ENCODE data around the gene SCO2. TPM values are rescaled to one million over a fixed set of nuclear protein-coding genes. Genes with fewer than 3 reads are reported as not detected.
"Not testable (repeated sequence)": the region's sequence is repeated elsewhere in the genome, so short reads cannot be mapped to it uniquely, and the experiment has no call there.

Gene SCO2
- polyA plus RNA-seq, 1 donor from 2014 or later, result 9.6 TPM

DNA sequence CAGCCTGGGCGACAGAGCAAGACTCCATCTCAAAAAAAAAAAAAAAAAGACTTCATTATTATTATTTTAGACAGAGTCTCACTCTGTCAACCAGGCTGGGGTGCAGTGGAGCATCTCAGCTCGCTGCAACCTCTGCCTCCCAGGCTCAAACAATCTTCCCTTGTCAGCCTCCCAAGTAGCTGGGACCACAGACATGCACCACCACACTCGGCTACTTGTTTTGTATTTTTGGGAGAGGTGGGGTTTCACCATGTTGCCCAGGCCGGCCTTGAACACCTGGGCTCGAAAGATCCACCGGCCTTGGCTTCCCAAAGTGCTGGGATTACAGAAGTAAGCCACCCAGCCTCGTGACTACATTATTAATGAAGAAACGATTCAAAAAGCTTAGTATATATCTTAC lies 9.7 kb upstream of the SCO2 start:
- TF ChIP-seq EZH2 (IDR thresholded peaks at IDR 0.05; ENCODE audit: borderline replicate concordance, insufficient read depth, low read length, poor library complexity, severe bottlenecking) (no peak), EP300 (conservative IDR thresholded peaks at IDR 0.05; ENCODE audit: poor library complexity, severe bottlenecking) (no peak), RAD21 (conservative IDR thresholded peaks at IDR 0.05) (no peak), POLR2AphosphoS5 (IDR thresholded peaks at IDR 0.05) (no peak)
- Histone ChIP-seq H3K4me3 (ENCODE audit: low read length) (no peak overlapping the region), H2AFZ (ENCODE audit: low read depth, low read length) (no peak overlapping the region), H4K20me1 (ENCODE audit: insufficient read depth) (no peaks in the 10 kb centered on the region), H3K9me2 (ENCODE audit: insufficient read depth, low read length) (no peaks in the 10 kb centered on the region), H3F3A (ENCODE audit: insufficient read depth, low read length, poor library complexity, severe bottlenecking) (no peaks in the 10 kb centered on the region), H3K9ac (ENCODE audit: low read length) (no peak overlapping the region), H3K79me2 (replicated peaks; ENCODE audit: insufficient read depth, low read length) (no peaks in the 10 kb centered on the region), H3K9me3 (ENCODE audit: low read length) (no peaks in the 10 kb centered on the region), H3K4me2 (ENCODE audit: low read length) (no peak overlapping the region), H3K27me3 (ENCODE audit: insufficient read depth, low read depth, low read length) (peaks cover 26% of the 10 kb centered on the region), H3K27ac (ENCODE audit: low read length) (no peak overlapping the region), H3K36me3 (ENCODE audit: insufficient read depth, low read length) (no peaks in the 10 kb centered on the region)

GRCh38 chr22:50533856-50534711 lies 8.7 kb upstream of the SCO2 start:
- not testable (repeated sequence) for H3F3A ChIP-seq (ENCODE audit: insufficient read depth, low read length, poor library complexity, severe bottlenecking); H3K27ac ChIP-seq (ENCODE audit: low read length); H3K9me2 ChIP-seq (ENCODE audit: insufficient read depth, low read length); H4K20me1 ChIP-seq (ENCODE audit: insufficient read depth); H3K9me3 ChIP-seq (ENCODE audit: low read length); H2AFZ ChIP-seq (ENCODE audit: low read depth, low read length); H3K4me3 ChIP-seq (ENCODE audit: low read length); H3K36me3 ChIP-seq (ENCODE audit: insufficient read depth, low read length); H3K4me2 ChIP-seq (ENCODE audit: low read length); H3K79me2 ChIP-seq (replicated peaks; ENCODE audit: insufficient read depth, low read length); H3K9ac ChIP-seq (ENCODE audit: low read length)
- peaks cover 34% of the 10 kb centered on the region for H3K27me3 ChIP-seq (ENCODE audit: insufficient read depth, low read depth, low read length)

DNA sequence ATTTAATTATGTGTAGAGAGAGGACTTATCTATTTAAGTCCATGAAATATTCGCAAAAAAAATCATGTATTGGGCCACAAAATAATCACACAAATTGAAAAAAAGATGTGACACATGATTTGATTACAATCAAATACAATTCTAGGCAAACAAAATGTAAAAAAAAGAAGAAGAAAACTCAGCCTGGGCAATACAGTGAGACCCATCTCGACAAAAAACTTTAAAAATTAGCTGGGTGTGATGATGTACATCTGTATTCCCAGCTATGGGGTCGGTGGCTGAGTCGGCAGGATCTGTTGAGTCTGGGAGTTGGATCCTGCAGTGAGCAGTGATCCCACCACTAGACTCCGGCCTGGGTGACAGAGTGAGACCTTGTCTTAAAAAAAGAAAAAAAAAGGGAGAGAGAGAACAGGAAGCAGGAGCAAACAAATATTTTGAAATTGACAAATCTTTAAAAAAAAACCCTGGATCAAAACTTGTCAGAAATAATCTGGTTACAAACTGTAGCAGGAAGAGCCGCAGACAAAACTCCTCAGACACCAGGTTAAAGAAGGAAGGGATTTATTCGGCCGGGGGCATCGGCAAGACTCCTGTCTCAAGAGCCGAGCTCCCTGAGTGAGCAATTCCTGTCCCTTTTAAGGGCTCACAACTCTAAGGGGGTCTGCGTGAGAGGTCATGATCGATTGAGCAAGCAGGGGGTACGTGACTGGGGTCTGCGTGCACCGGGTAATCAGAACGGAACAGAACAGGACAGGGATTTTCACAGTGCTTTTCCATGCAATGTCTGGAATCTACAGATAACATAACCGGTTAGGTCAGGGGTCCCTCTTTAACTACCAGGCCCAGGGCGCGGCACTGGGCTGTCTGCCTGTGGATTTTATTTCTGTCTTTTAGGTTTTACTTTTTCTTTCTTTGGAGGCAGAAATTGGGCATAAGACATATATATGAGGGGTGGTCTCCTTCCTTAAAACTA lies 7.7 kb upstream of the SCO2 start:
- no peak overlapping the region for H2AFZ ChIP-seq (ENCODE audit: low read depth, low read length)
- no peaks in the 10 kb centered on the region for H3K36me3 ChIP-seq (ENCODE audit: insufficient read depth, low read length)
- H4K20me1 ChIP-seq (ENCODE audit: insufficient read depth), result no peaks in the 10 kb centered on the region
- H3K27ac ChIP-seq (ENCODE audit: low read length), result no peak overlapping the region
- no peak overlapping the region for H3K9ac ChIP-seq (ENCODE audit: low read length)
- peaks cover 34% of the 10 kb centered on the region for H3K27me3 ChIP-seq (ENCODE audit: insufficient read depth, low read depth, low read length)
- H3K4me2 ChIP-seq (ENCODE audit: low read length), result no peak overlapping the region
- no peak for TF ChIP-seq TAF1 (IDR thresholded peaks at IDR 0.05; ENCODE audit: low read depth)
- TF ChIP-seq POLR2AphosphoS5 (IDR thresholded peaks at IDR 0.05), result no peak
- no peak for TF ChIP-seq EP300 (conservative IDR thresholded peaks at IDR 0.05; ENCODE audit: poor library complexity, severe bottlenecking)
- no peak for TF ChIP-seq EZH2 (IDR thresholded peaks at IDR 0.05; ENCODE audit: borderline replicate concordance, insufficient read depth, low read length, poor library complexity, severe bottlenecking)
- no peak for TF ChIP-seq SMC3 (conservative IDR thresholded peaks at IDR 0.05; ENCODE audit: poor library complexity)
- H3K9me3 ChIP-seq (ENCODE audit: low read length), result no peaks in the 10 kb centered on the region
- no peaks in the 10 kb centered on the region for H3K79me2 ChIP-seq (replicated peaks; ENCODE audit: insufficient read depth, low read length)
- no peaks in the 10 kb centered on the region for H3K9me2 ChIP-seq (ENCODE audit: insufficient read depth, low read length)
- H3K4me3 ChIP-seq (ENCODE audit: low read length), result no peak overlapping the region
- H3F3A ChIP-seq (ENCODE audit: insufficient read depth, low read length, poor library complexity, severe bottlenecking), result no peaks in the 10 kb centered on the region

Data from neural cell (in vitro differentiated cells).